Endodermal cell (in vitro differentiated cells): ENCODE data around the gene NPIPB12. TPM values are rescaled to one million over a fixed set of nuclear protein-coding genes. Genes with fewer than 3 reads are reported as not detected.
"Not testable (repeated sequence)": the region's sequence is repeated elsewhere in the genome, so short reads cannot be mapped to it uniquely, and the experiment has no call there.

ENCODE experiments used
- DNase-seq: peaks from one replicate; pipeline ENCODE4 v3.0.0-alpha.2; 2017
- H3K27ac ChIP-seq: 2 replicates; pipeline ENCODE4 v1.5.1; 2013; ENCODE audit warnings: mild to moderate bottlenecking, low read depth, low read length, moderate library complexity
- H3K27me3 ChIP-seq: 2 replicates; pipeline ENCODE4 v1.6.1; 2013; ENCODE audit warnings: mild to moderate bottlenecking, low read length, moderate library complexity; ENCODE audit not compliant: insufficient read depth, control insufficient read depth, poor library complexity, severe bottlenecking
- H3K36me3 ChIP-seq: 2 replicates; pipeline ENCODE4 v1.7.0; 2013; ENCODE audit warnings: mild to moderate bottlenecking, low read length, moderate library complexity; ENCODE audit not compliant: control insufficient read depth, insufficient read depth
- H3K4me1 ChIP-seq: one replicate; pipeline ENCODE4 v1.7.0; 2013; ENCODE audit warnings: low read length; ENCODE audit not compliant: control insufficient read depth, insufficient read depth
- H3K4me3 ChIP-seq: 2 replicates; pipeline ENCODE4 v1.5.1; 2013; ENCODE audit warnings: mild to moderate bottlenecking, low read length, moderate library complexity
- H3K9ac ChIP-seq: 2 replicates; pipeline ENCODE4 v1.6.1; 2013; ENCODE audit warnings: mild to moderate bottlenecking, low read length, moderate library complexity; ENCODE audit not compliant: poor library complexity, severe bottlenecking; ENCODE audit errors: extremely low read depth
- H3K9me3 ChIP-seq: 2 replicates; pipeline ENCODE4 v1.6.1; 2013; ENCODE audit warnings: mild to moderate bottlenecking, low read length, moderate library complexity; ENCODE audit not compliant: control insufficient read depth
- H3K27ac Mint-ChIP-seq: 2 replicates; pipeline ENCODE4 v1.8.0; 2020; ENCODE audit warnings: mixed read lengths
- H3K27me3 Mint-ChIP-seq: 2 replicates; pipeline ENCODE4 v1.8.0; 2021; ENCODE audit warnings: mild to moderate bottlenecking, mixed read lengths; ENCODE audit not compliant: insufficient read depth
- H3K36me3 Mint-ChIP-seq: 2 replicates; pipeline ENCODE4 v1.8.0; 2020; ENCODE audit warnings: low read depth, mixed read lengths
- H3K4me1 Mint-ChIP-seq: 2 replicates; pipeline ENCODE4 v1.8.0; 2020; ENCODE audit warnings: mixed read lengths
- H3K4me3 Mint-ChIP-seq: 2 replicates; pipeline ENCODE4 v1.8.0; 2020; ENCODE audit warnings: mild to moderate bottlenecking, moderate library complexity, mixed read lengths
- H3K9me3 Mint-ChIP-seq: 2 replicates; pipeline ENCODE4 v1.8.0; 2020; ENCODE audit warnings: mild to moderate bottlenecking, mixed read lengths
- WGBS, 2 experiments: methylation state at CpG; one replicate each; pipeline versions ENCODE4 v1.1.5 to v1.1.7; 2013; ENCODE audit warnings: missing lambda C conversion rate in 2 of 2, mixed read lengths in 1 of 2; ENCODE audit not compliant: insufficient coverage in 1 of 2, insufficient read length in 1 of 2; 5-methylcytosine and 5-hydroxymethylcytosine counted together
- total RNA-seq, 2 donors: library from RNA; stranded (reverse); fragmentation: NEBNext Ultra II Directional in 1 of 2; extraction: Animal tissue kit (Norgen Biotek cat#: 25700) in 1 of 2; gene quantifications; 2 replicates in 1 of 2; 3 replicates in 1 of 2; pipeline ENCODE4 v1.2.1, GENCODE V29; 2021

Gene NPIPB12
- total RNA-seq, 2 donors from 2014 or later = 82.1 to 94.7 TPM

GRCh38 chr16:29465985-29466824, 40.0 kb downstream of the NPIPB12 start:
- not testable (repeated sequence) for H3K27ac Mint-ChIP-seq, H3K4me3 Mint-ChIP-seq, H3K9me3 Mint-ChIP-seq, H3K36me3 Mint-ChIP-seq, H3K4me3 ChIP-seq, H3K27me3 Mint-ChIP-seq, H3K4me1 ChIP-seq, H3K9ac ChIP-seq, DNase-seq, H3K27me3 ChIP-seq, H3K36me3 ChIP-seq, H3K4me1 Mint-ChIP-seq, H3K9me3 ChIP-seq, H3K27ac ChIP-seq
- no CpG with 5 or more reads among the region's 57 CpGs for WGBS, 2 experiments

DNA sequence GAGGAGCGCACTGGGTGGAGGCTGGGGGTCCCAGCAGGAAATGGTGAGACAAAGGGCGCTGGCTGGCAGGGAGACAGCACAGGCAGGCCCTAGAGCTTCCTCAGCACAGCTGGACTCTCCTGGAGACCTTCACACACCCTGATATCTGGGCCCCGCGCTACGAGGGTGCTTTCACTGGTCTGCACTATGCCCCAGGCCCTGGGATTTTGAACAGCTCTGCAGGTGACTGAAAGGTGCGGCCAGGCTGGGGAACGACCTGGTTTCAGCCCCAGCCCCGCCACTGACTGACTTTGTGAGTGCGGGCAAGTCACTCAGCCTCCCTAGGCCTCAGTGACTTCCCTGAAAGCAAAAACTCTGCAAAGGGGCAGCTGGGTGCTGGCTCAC, 45.6 kb downstream of the NPIPB12 start:
- not testable (repeated sequence) for H3K4me1 Mint-ChIP-seq, H3K27ac Mint-ChIP-seq
- no CpG with 5 or more reads among the region's 9 CpGs for WGBS, 2 experiments

GRCh38 chr16:29459706-29460646, 46.2 kb downstream of the NPIPB12 start, which contains the start of gene SULT1A4:
SULT1A4 (plus strand) TSS chr16:29459913; CDS start chr16:29461386, 1,473 bp downstream.
- H3K9me3 ChIP-seq, H3K27me3 ChIP-seq, H3K9me3 Mint-ChIP-seq, H3K4me3 Mint-ChIP-seq, H3K4me3 ChIP-seq, H3K36me3 Mint-ChIP-seq, H3K36me3 ChIP-seq, H3K27ac ChIP-seq, H3K9ac ChIP-seq, H3K27me3 Mint-ChIP-seq, H3K4me1 ChIP-seq, DNase-seq, H3K27ac Mint-ChIP-seq, H3K4me1 Mint-ChIP-seq: not testable (repeated sequence)
- WGBS, 2 experiments = no CpG with 5 or more reads among the region's 13 CpGs

More for the DNA sequence above, 45.6 kb downstream of the NPIPB12 start:
- H3K4me1 ChIP-seq, H3K27ac ChIP-seq, H3K9me3 Mint-ChIP-seq, H3K36me3 Mint-ChIP-seq, H3K27me3 Mint-ChIP-seq, H3K4me3 Mint-ChIP-seq, H3K27me3 ChIP-seq, H3K9me3 ChIP-seq, DNase-seq, H3K36me3 ChIP-seq, H3K9ac ChIP-seq, H3K4me3 ChIP-seq: not testable (repeated sequence)

GRCh38 chr16:29457660-29458059, 48.5 kb downstream of the NPIPB12 start:
- DNase-seq, H3K27me3 ChIP-seq, H3K27ac Mint-ChIP-seq, H3K27ac ChIP-seq, H3K9ac ChIP-seq, H3K27me3 Mint-ChIP-seq, H3K9me3 ChIP-seq, H3K4me1 ChIP-seq, H3K36me3 Mint-ChIP-seq, H3K9me3 Mint-ChIP-seq, H3K4me3 ChIP-seq, H3K4me3 Mint-ChIP-seq, H3K4me1 Mint-ChIP-seq, H3K36me3 ChIP-seq: not testable (repeated sequence)
- WGBS, 2 experiments = 100% methylated on average over 1 of the region's 2 CpGs; no CpG with 5 or more reads in 1 of the 2 experiments

DNA sequence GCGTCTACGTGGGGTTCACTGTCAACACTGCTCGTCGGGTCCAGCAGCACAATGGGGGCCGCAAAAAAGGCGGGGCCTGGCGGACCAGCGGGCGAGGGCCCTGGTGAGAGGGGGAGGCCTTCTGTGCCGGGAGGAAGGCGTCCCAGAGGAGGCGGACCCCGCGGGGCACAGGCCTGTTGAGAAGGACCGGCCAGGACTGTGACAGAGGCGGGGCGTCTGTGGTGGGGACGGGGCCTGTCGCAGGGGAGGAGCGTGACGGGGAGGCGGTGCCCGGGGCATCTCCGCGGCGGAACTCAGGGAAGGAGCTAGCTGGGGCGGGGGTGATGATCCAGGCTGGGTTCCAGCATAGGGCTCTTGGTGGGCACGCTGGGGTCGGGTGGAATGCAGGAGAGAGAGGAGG, 51.4 kb downstream of the NPIPB12 start:
- not testable (repeated sequence) for H3K9ac ChIP-seq, H3K27me3 Mint-ChIP-seq, H3K9me3 ChIP-seq, H3K36me3 Mint-ChIP-seq, H3K4me1 Mint-ChIP-seq, H3K27ac Mint-ChIP-seq, H3K36me3 ChIP-seq, H3K4me3 Mint-ChIP-seq, H3K4me3 ChIP-seq, H3K4me1 ChIP-seq, DNase-seq, H3K9me3 Mint-ChIP-seq, H3K27ac ChIP-seq, H3K27me3 ChIP-seq
- WGBS, 2 experiments = no CpG with 5 or more reads among the region's 29 CpGs

- H3K36me3 ChIP-seq, H3K4me1 ChIP-seq, H3K27ac ChIP-seq, H3K27me3 Mint-ChIP-seq, H3K9me3 Mint-ChIP-seq, H3K36me3 Mint-ChIP-seq, H3K4me3 ChIP-seq, H3K4me3 Mint-ChIP-seq, H3K27me3 ChIP-seq, H3K27ac Mint-ChIP-seq, DNase-seq, H3K9me3 ChIP-seq, H3K4me1 Mint-ChIP-seq, H3K9ac ChIP-seq: not testable (repeated sequence)
- WGBS, 2 experiments = no CpG with 5 or more reads among the region's 33 CpGs
These were observed 51.9 kb downstream of the NPIPB12 start, which contains the start of the genes BOLA2 and SLX1B for GRCh38 chr16:29454269-29454668. BOLA2 (minus strand) TSS chr16:29454351; CDS start chr16:29454253, 98 bp downstream. SLX1B (plus strand) TSS chr16:29454533.
